HG03432 (cell line): ENCODE data around the gene B3GLCT.

Experiments
- ATAC-seq: cut with Tn5 transposase; IDR thresholded peaks from one replicate; pipeline ENCODE4 v1.9.1; 2021; ENCODE audit warnings: mild to moderate bottlenecking, moderate library complexity; ENCODE audit not compliant: unreplicated experiment

B3GLCT gene

GRCh38 chr13:31221057-31221456, 21.3 kb downstream of the B3GLCT start:
- ATAC-seq: no peak

GRCh38 chr13:31223215-31223614, 23.4 kb downstream of the B3GLCT start:
- ATAC-seq: no peak

GRCh38 chr13:31223640-31224039, 23.9 kb downstream of the B3GLCT start:
- ATAC-seq: no peak

- ATAC-seq: no peak
Measured at GRCh38 chr13:31224174-31224669, 24.4 kb downstream of the B3GLCT start.

- ATAC-seq: no peak
Measured at GRCh38 chr13:31224963-31225559, 25.3 kb downstream of the B3GLCT start.

GRCh38 chr13:31225998-31226675, 26.4 kb downstream of the B3GLCT start:
- no peak for ATAC-seq

- no peak for ATAC-seq
Measured at GRCh38 chr13:31227063-31227462, 27.3 kb downstream of the B3GLCT start.

- ATAC-seq: no peak
Measured at GRCh38 chr13:31227870-31228269, 28.1 kb downstream of the B3GLCT start.

GRCh38 chr13:31234729-31235128, 35.0 kb downstream of the B3GLCT start:
- peak; percentile 59 for ATAC-seq

- ATAC-seq: no peak
Measured at GRCh38 chr13:31236211-31236786, 36.5 kb downstream of the B3GLCT start.

GRCh38 chr13:31240921-31241320, 41.1 kb downstream of the B3GLCT start:
- no peak for ATAC-seq

- no peak for ATAC-seq
Measured at GRCh38 chr13:31242367-31242766, 42.6 kb downstream of the B3GLCT start.

GRCh38 chr13:31242916-31243315, 43.1 kb downstream of the B3GLCT start:
- ATAC-seq: no peak

GRCh38 chr13:31245598-31246373, 46.0 kb downstream of the B3GLCT start:
- ATAC-seq: no peak

- ATAC-seq: no peak
Measured at GRCh38 chr13:31246918-31247317, 47.1 kb downstream of the B3GLCT start.

GRCh38 chr13:31248361-31248760, 48.6 kb downstream of the B3GLCT start:
- ATAC-seq: no peak

- no peak for ATAC-seq
Measured at GRCh38 chr13:31248965-31249539, 49.3 kb downstream of the B3GLCT start.

- ATAC-seq: no peak
Measured at GRCh38 chr13:31250435-31250834, 50.7 kb downstream of the B3GLCT start.

GRCh38 chr13:31261241-31261640, 61.5 kb downstream of the B3GLCT start:
- no peak for ATAC-seq

- ATAC-seq: no peak
Measured at GRCh38 chr13:31263346-31263745, 63.6 kb downstream of the B3GLCT start.

GRCh38 chr13:31264151-31264550, 64.4 kb downstream of the B3GLCT start:
- no peak for ATAC-seq
